ENCODE data around the gene COL4A4.

DNA sequence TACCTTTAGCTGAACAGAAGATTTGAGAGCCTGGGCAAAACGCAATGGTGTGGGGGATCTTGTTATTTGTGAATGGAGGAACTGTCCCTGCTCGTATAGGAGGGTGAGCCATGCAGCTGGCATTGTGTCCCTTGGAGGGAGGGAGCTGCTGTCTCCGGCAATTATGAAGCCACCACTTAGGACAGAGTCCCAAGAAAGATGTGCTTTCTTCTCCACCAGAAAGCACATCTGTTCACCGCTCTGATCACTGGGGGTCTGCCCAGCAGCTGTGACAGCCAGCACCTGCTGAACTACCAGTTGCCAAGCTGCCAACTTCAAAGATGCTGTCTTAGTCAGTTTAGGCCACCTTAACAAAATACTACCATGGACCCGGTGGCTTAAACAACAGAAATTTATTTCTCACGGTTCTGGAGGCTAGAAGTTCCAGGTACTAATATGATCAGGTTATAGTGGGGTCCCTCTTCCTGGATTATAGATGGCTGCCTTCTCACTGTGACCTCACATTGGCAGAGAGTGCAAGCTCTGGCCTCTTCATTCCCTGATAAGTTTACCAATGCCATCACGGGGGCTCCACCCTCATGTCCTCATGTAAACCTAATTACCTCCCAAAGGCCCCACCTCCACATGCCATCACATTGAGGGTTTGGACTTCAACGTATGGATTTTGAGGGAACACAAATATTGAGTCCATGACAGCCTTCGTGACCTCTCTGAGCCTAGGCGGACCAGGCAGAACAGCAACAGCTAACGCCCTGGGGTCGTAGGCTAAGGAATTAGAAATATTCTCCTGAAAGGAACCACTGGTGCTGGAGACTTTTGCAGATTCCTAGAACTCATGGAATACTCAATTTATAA is 179.9 kb downstream of the COL4A4 start:
- TF ChIP-seq CTCF (IDR thresholded peaks at IDR 0.05): no peak
- TF ChIP-seq ZFX (IDR thresholded peaks at IDR 0.05; ENCODE audit: borderline replicate concordance): no peak
